Astrocyte of the cerebellum (primary cell): ENCODE results near the gene PGM5.

ENCODE experiments used
- DNase-seq: peaks from one replicate; pipeline ENCODE4 v3.0.0-alpha.2; 2011; ENCODE audit warnings: low read depth
- H3K4me3 ChIP-seq: 2 replicates; pipeline ENCODE4 v1.5.1; 2011; ENCODE audit warnings: mild to moderate bottlenecking, low read depth, low read length, moderate library complexity
- in situ Hi-C: cut with HindIII; loops from 2 replicates; pipeline ENCODE4 v1.10.0; 2017; ENCODE audit warnings: low sequenced_read_pairs
- TF ChIP-seq, protein P1 (sequence below): IDR thresholded peaks from 2 replicates; pipeline ENCODE4 v1.5.1; 2012; ENCODE audit warnings: low read length, low read depth, moderate library complexity, mild to moderate bottlenecking; ENCODE audit errors: missing control alignments

Gene PGM5

DNA sequence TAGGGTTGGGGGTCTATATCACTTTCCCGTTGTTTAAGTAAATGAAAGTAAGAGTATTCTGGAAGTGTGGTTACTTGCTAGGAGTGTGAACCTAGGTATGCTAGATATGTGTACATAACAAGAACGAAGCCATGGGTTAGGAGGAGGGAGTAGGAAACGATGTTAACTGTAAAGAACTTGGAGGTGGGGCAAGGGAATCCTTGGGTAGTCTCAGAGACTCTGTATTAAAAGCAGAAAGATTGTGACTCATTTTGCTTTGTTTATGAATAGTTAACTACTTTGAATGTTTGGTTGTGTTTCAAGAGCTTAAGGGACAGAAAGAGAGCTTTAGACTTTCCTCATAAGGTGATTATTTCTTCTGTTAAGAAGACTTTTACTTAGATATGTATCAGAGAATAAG, 124.4 kb downstream of the PGM5 start:
- TF ChIP-seq, protein P1, sequence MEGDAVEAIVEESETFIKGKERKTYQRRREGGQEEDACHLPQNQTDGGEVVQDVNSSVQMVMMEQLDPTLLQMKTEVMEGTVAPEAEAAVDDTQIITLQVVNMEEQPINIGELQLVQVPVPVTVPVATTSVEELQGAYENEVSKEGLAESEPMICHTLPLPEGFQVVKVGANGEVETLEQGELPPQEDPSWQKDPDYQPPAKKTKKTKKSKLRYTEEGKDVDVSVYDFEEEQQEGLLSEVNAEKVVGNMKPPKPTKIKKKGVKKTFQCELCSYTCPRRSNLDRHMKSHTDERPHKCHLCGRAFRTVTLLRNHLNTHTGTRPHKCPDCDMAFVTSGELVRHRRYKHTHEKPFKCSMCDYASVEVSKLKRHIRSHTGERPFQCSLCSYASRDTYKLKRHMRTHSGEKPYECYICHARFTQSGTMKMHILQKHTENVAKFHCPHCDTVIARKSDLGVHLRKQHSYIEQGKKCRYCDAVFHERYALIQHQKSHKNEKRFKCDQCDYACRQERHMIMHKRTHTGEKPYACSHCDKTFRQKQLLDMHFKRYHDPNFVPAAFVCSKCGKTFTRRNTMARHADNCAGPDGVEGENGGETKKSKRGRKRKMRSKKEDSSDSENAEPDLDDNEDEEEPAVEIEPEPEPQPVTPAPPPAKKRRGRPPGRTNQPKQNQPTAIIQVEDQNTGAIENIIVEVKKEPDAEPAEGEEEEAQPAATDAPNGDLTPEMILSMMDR = no peak
- in situ Hi-C loops = no loop called here
- no peak overlapping the region for H3K4me3 ChIP-seq
- no peak for DNase-seq

DNA sequence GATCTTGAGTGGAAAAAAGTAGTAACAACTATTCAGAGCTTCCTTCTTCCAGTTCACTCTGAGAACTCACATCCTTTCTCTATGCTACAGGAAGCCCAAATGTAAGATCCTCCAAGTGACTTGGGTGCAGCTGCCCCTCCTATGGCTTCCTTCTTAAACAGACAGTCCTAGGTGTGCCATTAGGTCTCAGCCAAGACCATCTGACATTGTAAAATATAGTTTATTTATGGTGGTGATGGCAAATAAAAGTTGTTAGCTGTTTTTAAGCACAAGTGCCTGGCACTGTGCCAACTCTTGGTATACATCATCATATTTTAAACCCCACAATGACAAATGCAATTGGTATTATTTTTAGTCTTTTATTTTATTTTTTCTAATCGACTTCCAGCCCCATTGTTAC, 126.1 kb downstream of the PGM5 start:
- in situ Hi-C loops = no loop called here
- TF ChIP-seq, protein P1 = no peak
- H3K4me3 ChIP-seq = no peak overlapping the region
- DNase-seq = no peak

DNA sequence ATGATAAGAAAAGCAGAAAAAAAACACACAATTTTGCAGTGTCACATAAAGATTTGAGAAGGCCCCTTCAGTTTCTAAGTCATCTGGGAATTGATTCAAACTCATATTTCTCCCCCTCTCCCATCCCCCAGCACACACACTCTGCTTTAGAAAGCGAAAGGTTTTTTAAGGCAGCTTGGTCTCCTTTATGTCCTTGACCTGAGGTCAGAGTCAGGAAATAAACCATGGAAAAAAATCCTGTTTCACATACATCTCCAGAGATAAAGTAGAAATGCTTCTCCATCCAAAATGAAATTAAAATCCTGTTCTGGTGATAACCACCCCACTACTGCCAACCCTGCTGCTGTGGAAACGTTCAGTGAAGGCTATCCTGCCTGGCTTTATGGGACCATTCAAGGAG, 131.7 kb downstream of the PGM5 start:
- in situ Hi-C loops = no loop called here
- H3K4me3 ChIP-seq = no peak overlapping the region
- DNase-seq = no peak
- TF ChIP-seq, protein P1 = no peak

DNA sequence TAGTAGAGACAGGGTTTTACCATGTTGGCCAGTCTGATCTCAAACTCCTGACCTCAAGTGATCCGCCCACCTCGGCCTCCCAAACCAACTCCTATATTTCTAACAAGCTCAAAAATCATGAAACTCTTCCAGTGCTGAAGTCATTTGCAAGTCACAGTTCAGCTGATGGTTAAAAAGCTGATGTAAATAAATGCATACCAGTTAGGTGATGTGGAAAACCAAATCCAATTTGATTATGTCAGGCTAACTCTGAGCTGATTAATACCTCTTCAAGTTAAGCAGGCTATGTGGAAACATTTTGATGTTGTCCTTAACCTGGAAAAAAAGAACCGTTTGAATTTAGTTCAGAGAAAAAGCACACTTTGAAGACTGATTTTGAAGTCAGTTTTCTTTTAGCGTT, 133.2 kb downstream of the PGM5 start:
- no peak overlapping the region for H3K4me3 ChIP-seq
- TF ChIP-seq, protein P1 = no peak
- peak; percentile 50 for DNase-seq
- in situ Hi-C loops = no loop called here

DNA sequence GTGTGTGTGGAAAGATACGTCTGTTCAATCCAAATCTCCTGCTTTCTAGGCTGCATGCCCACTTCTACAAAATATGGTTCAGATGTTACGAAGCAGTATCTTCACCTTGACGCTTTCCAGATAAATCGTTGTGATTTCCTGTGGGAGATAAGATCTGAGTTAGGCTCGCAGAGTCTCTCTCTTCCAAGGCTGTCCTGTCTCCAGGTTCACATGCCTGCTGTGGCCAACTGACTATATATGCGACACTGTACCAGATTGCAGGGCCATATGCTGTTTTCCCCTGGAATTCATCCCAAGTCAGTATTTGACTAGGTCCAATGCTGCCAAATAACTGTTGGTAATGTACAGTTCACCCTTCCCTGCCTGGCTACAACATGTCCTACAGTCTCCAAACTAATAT, 136.4 kb downstream of the PGM5 start:
- H3K4me3 ChIP-seq = no peak overlapping the region
- no peak for DNase-seq
- TF ChIP-seq, protein P1 = no peak
- in situ Hi-C loops = no loop called here

DNA sequence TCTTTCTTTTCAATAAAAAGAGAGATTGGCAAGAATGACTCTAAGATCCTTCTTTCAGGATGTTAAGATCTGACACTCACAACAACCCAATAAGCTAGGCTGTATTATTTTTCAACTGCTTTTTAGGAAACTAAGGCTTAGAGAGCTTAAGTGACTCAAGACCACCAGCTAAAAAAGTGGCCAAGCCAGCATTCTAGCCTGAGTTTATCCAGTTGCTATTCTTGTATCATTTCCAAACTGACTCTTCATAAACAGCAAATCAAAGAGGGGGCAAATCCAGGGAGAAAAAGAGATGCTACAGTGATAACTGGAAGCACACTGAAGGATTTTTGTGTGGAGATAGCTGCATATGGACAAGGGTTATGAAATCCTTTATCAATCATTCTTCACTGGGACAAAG, 137.1 kb downstream of the PGM5 start:
- in situ Hi-C loops = no loop called here
- DNase-seq = no peak
- TF ChIP-seq, protein P1 = no peak
- no peak overlapping the region for H3K4me3 ChIP-seq

DNA sequence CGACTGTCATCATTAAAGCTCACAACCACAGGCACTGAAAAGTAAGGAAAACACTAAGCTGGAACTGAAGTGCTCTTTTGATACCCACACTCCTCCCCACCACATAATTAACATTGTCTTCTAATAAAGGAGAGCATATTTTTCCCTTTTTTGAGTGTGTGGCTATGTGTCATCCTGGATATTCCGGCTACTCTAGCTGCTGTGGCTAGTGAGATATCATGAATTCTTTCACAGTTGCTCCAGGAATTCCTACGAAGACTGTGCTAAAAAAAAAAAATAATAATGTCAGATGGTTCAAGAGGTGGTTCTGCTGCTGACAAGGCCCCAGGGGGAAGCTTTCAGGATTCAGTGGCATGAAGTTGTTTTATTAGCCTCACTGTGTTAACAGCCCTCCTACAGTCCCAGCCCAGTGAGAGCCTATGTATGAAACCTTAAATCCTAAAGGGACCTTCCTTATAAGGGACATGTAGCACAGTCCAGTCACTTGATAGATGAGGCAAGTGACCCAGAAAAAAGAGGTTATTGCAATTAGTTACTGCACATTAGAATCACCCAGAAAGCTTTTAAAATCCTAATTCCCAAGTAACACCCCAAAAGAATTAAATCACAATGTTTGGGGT, 137.7 kb downstream of the PGM5 start:
- peak; percentile 15 for DNase-seq
- no peak overlapping the region for H3K4me3 ChIP-seq
- in situ Hi-C loops = no loop called here

More for the DNA sequence above, 137.7 kb downstream of the PGM5 start:
- TF ChIP-seq, protein P1 = no peak
